ENCODE results near the gene ABITRAM.
"Not testable (repeated sequence)": the region's sequence is repeated elsewhere in the genome, so short reads cannot be mapped to it uniquely, and the experiment has no call there.

DNA sequence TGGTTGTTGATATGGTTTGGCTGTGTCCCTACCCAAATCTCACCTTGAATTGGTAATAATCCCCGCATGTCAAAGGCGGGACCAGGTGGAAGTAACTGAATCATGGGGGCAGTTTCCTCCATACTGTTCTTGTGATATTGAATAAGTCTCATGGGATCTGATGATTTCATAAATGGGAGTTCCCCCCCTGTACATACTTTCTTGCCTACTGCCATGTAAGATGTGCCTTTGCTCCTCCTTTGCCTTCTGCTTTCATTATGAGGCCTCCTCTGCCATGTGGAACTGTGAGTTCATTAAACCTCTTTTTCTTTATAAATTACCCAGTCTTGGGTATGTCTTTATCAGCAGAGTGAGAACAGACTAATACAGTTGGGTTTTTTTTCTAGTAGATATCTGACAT lies 37.2 kb downstream of the ABITRAM start:
- TF ChIP-seq, protein P1, sequence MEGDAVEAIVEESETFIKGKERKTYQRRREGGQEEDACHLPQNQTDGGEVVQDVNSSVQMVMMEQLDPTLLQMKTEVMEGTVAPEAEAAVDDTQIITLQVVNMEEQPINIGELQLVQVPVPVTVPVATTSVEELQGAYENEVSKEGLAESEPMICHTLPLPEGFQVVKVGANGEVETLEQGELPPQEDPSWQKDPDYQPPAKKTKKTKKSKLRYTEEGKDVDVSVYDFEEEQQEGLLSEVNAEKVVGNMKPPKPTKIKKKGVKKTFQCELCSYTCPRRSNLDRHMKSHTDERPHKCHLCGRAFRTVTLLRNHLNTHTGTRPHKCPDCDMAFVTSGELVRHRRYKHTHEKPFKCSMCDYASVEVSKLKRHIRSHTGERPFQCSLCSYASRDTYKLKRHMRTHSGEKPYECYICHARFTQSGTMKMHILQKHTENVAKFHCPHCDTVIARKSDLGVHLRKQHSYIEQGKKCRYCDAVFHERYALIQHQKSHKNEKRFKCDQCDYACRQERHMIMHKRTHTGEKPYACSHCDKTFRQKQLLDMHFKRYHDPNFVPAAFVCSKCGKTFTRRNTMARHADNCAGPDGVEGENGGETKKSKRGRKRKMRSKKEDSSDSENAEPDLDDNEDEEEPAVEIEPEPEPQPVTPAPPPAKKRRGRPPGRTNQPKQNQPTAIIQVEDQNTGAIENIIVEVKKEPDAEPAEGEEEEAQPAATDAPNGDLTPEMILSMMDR (IDR thresholded peaks at IDR 0.05), result not testable (repeated sequence)
- not testable (repeated sequence) for TF ChIP-seq POLR2A (IDR thresholded peaks at IDR 0.05)

Measured in adrenal gland (tissue), 5 donors.